Stimulated activated CD8-positive, alpha-beta memory T cell treated with anti-CD3 and anti-CD28 coated beads, Interleukin-15, amount 100 ng/mL, for 24 hours (primary cell): ENCODE measurements around the gene VSIG4.
"Not testable (repeated sequence)": the region's sequence is repeated elsewhere in the genome, so short reads cannot be mapped to it uniquely, and the experiment has no call there.

Experiments
- DNase-seq: peaks from one replicate; pipeline ENCODE4 v3.0.0-alpha.2; 2020; ENCODE audit warnings: low read depth

Gene VSIG4

GRCh38 chrX:66007851-66008250, 32.0 kb downstream of the VSIG4 start:
- DNase-seq, result no peak

- no peak for DNase-seq
These were observed 33.9 kb downstream of the VSIG4 start for GRCh38 chrX:66005830-66006449.

GRCh38 chrX:66004928-66005829, 34.7 kb downstream of the VSIG4 start:
- DNase-seq, result no peak

- DNase-seq, result no peak
These were observed 36.8 kb downstream of the VSIG4 start for GRCh38 chrX:66002824-66003680.

GRCh38 chrX:66001596-66001995, 38.3 kb downstream of the VSIG4 start:
- DNase-seq, result no peak

- no peak for DNase-seq
These were observed 39.1 kb downstream of the VSIG4 start for GRCh38 chrX:66000628-66001272.

- no peak for DNase-seq
These were observed 39.7 kb downstream of the VSIG4 start for GRCh38 chrX:66000178-66000577.

- DNase-seq, result no peak
These were observed 40.2 kb downstream of the VSIG4 start for GRCh38 chrX:65999563-66000148.

- no peak for DNase-seq
These were observed 40.8 kb downstream of the VSIG4 start for GRCh38 chrX:65999029-65999562.

GRCh38 chrX:65997978-65998717, 41.7 kb downstream of the VSIG4 start:
- DNase-seq, result no peak

- no peak for DNase-seq
These were observed 45.1 kb downstream of the VSIG4 start for GRCh38 chrX:65994519-65995506.

- DNase-seq, result no peak
These were observed 45.9 kb downstream of the VSIG4 start for GRCh38 chrX:65993915-65994460.

GRCh38 chrX:65993332-65993731, 46.5 kb downstream of the VSIG4 start:
- no peak for DNase-seq

- no peak for DNase-seq
These were observed 49.2 kb downstream of the VSIG4 start for GRCh38 chrX:65990702-65991101.

GRCh38 chrX:65987811-65988210, 52.1 kb downstream of the VSIG4 start:
- DNase-seq, result no peak

GRCh38 chrX:65985922-65986588, 53.8 kb downstream of the VSIG4 start:
- DNase-seq, result no peak

GRCh38 chrX:65985211-65985610, 54.7 kb downstream of the VSIG4 start:
- no peak for DNase-seq

- DNase-seq, result not testable (repeated sequence)
These were observed 62.7 kb downstream of the VSIG4 start for GRCh38 chrX:65977161-65977560.

GRCh38 chrX:65976161-65976560, 63.7 kb downstream of the VSIG4 start:
- DNase-seq, result no peak
